Trophoblast cell (in vitro differentiated cells and primary cell): ENCODE measurements around the gene PACC1.
A peak's percentile ranks its signal among the peaks of the same experiment; 100 is the strongest.

Source experiments
- DNase-seq, 2 donors: peaks; one replicate each; pipeline ENCODE4 v3.0.0-alpha.2; 2016
- H2AFZ ChIP-seq: 2 replicates; pipeline ENCODE4 v1.6.1; 2013; ENCODE audit warnings: low read length, moderate library complexity, mild to moderate bottlenecking; ENCODE audit not compliant: insufficient read depth, poor library complexity
- H2AK5ac ChIP-seq: 2 replicates; pipeline ENCODE4 v1.6.1; 2013; ENCODE audit warnings: mild to moderate bottlenecking, low read length
- H2BK120ac ChIP-seq: 2 replicates; pipeline ENCODE4 v1.6.1; 2013; ENCODE audit warnings: low read length, mild to moderate bottlenecking, moderate library complexity; ENCODE audit not compliant: insufficient read depth, poor library complexity
- H2BK12ac ChIP-seq: 2 replicates; pipeline ENCODE4 v1.6.1; 2013; ENCODE audit warnings: mild to moderate bottlenecking, low read length, moderate library complexity
- H2BK5ac ChIP-seq: 2 replicates; pipeline ENCODE4 v1.6.1; 2013; ENCODE audit warnings: low read length, low read depth, moderate library complexity, mild to moderate bottlenecking; ENCODE audit not compliant: poor library complexity
- H3K14ac ChIP-seq: 2 replicates; pipeline ENCODE4 v1.6.1; 2013; ENCODE audit warnings: mild to moderate bottlenecking, low read length
- H3K18ac ChIP-seq: 2 replicates; pipeline ENCODE4 v1.6.1; 2013; ENCODE audit warnings: mild to moderate bottlenecking, low read length
- H3K23ac ChIP-seq: 2 replicates; pipeline ENCODE4 v1.6.1; 2013; ENCODE audit warnings: low read length
- H3K27ac ChIP-seq: 2 replicates; pipeline ENCODE4 v1.5.1; 2013; ENCODE audit warnings: low read depth, mild to moderate bottlenecking, inconsistent platforms, low read length, moderate library complexity
- H3K27me3 ChIP-seq: 2 replicates; pipeline ENCODE4 v1.6.1; 2013; ENCODE audit warnings: inconsistent platforms, mild to moderate bottlenecking, low read length, moderate library complexity; ENCODE audit not compliant: insufficient read depth
- H3K36me3 ChIP-seq, 2 experiments: 1 replicate in 1 of 2; 2 replicates in 1 of 2; pipeline ENCODE4 v1.6.1; 2013; ENCODE audit warnings: low read length in 2 of 2, mild to moderate bottlenecking in 2 of 2, moderate library complexity in 1 of 2; ENCODE audit not compliant: insufficient read depth in 2 of 2, control insufficient read depth in 1 of 2
- H3K4ac ChIP-seq: 2 replicates; pipeline ENCODE4 v1.6.1; 2013; ENCODE audit warnings: low read depth, mild to moderate bottlenecking, low read length, moderate library complexity
- H3K4me1 ChIP-seq, 2 experiments: 1 replicate in 1 of 2; 2 replicates in 1 of 2; pipeline ENCODE4 v1.6.1; 2013; ENCODE audit warnings: low read length in 2 of 2, mild to moderate bottlenecking in 2 of 2, moderate library complexity in 1 of 2; ENCODE audit not compliant: insufficient read depth in 2 of 2, control insufficient read depth in 1 of 2
- H3K4me2 ChIP-seq: 2 replicates; pipeline ENCODE4 v1.6.1; 2013; ENCODE audit warnings: inconsistent platforms, mild to moderate bottlenecking, low read length, moderate library complexity
- H3K4me3 ChIP-seq: 2 replicates; pipeline ENCODE4 v1.5.1; 2013; ENCODE audit warnings: mild to moderate bottlenecking, low read depth, low read length, inconsistent platforms
- H3K79me1 ChIP-seq: one replicate; pipeline ENCODE4 v1.6.1; 2013; ENCODE audit warnings: low read length
- H3K79me2 ChIP-seq: 2 replicates; pipeline ENCODE4 v1.6.1; 2013; ENCODE audit warnings: low read length, mild to moderate bottlenecking; ENCODE audit not compliant: control insufficient read depth, insufficient read depth, poor library complexity
- H3K9ac ChIP-seq: 2 replicates; pipeline ENCODE4 v1.6.1; 2013; ENCODE audit warnings: mild to moderate bottlenecking, low read length
- H3K9me3 ChIP-seq: 2 replicates; pipeline ENCODE4 v1.6.1; 2013; ENCODE audit warnings: low read depth, mild to moderate bottlenecking, control low read depth, inconsistent platforms, low read length; ENCODE audit not compliant: insufficient read depth
- H4K12ac ChIP-seq: 2 replicates; pipeline ENCODE4 v1.6.1; 2013; ENCODE audit warnings: low read depth, mild to moderate bottlenecking, low read length, moderate library complexity
- H4K8ac ChIP-seq: 2 replicates; pipeline ENCODE4 v1.6.1; 2013; ENCODE audit warnings: low read depth, mild to moderate bottlenecking, low read length, moderate library complexity
- H4K91ac ChIP-seq: one replicate; pipeline ENCODE4 v1.6.1; 2013; ENCODE audit warnings: low read depth, mild to moderate bottlenecking, low read length, moderate library complexity
- WGBS: extraction: QIAGEN DNeasy Blood & Tissue Kit; methylation state at CpG from one replicate; pipeline ENCODE4 v1.1.7; 2013; ENCODE audit warnings: missing lambda C conversion rate; ENCODE audit not compliant: insufficient read length, insufficient coverage; ENCODE audit errors: extremely low coverage; 5-methylcytosine and 5-hydroxymethylcytosine counted together

Gene PACC1

DNA sequence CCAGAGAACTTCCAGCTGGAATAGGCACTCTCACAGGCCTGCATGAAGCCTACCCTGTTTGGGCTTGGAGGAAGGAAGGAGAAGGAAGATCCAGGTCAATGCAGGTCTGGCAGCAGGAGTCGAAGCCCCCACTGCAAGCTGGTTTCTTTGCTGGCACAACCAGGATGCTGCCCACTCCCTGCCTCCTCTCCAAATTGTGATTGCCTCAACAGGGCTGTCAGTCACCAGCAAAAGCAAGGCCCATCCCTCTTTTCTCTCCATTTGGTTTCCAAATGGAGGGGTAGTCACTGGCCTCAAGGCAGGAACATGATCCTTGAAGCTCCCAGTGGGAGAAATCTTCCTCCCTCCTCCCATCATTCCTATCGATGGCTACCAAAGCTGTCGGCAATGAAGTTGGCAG, 37.0 kb downstream of the PACC1 start:
- Histone ChIP-seq H4K91ac (no peak overlapping the region), H3K23ac (no peak overlapping the region), H2BK12ac (no peak overlapping the region), H3K18ac (no peak overlapping the region), H2AFZ (no peak overlapping the region), H3K9me3 (no peaks in the 10 kb centered on the region), H3K4me2 (no peak overlapping the region), H3K14ac (no peak overlapping the region), H3K36me3 (peaks cover 15% of the 10 kb centered on the region in 2 experiments), H3K79me1 (no peaks in the 10 kb centered on the region), H4K8ac (no peak overlapping the region), H3K4me1 (no peaks in the 10 kb centered on the region), H2BK5ac (no peak overlapping the region), H3K4ac (no peak overlapping the region), H3K27ac (no peak overlapping the region), H3K4me3 (no peak overlapping the region), H3K9ac (no peak overlapping the region), H3K27me3 (no peaks in the 10 kb centered on the region), H3K79me2 (no peaks in the 10 kb centered on the region), H4K12ac (no peak overlapping the region), H2AK5ac (no peak overlapping the region), H2BK120ac (no peak overlapping the region)
- no CpG with 5 or more reads among the region's 3 CpGs for WGBS
- no peak for DNase-seq

DNA sequence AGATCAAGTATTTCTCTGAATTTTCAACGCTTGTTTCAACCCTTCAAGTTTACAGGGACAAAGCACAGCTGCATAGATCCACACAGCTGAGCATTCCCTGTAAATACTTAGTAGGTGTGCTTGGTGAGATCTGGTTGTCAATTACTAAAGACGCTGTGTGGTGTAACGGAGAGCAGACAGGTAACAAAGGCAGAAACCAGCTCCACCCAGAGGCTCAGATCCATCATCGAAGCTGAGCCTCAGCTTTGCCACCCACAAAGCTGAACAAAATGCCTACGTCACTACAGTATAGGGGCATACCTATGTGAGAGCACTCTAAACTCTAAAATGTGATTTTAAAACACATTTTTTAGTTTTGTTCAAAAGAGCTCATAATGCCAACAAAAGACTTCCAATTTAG, 38.7 kb downstream of the PACC1 start:
- H3K9me3 ChIP-seq, result no peaks in the 10 kb centered on the region
- no peak overlapping the region for H2BK12ac ChIP-seq
- H2BK120ac ChIP-seq, result no peak overlapping the region
- H4K12ac ChIP-seq, result no peak overlapping the region
- no peaks in the 10 kb centered on the region for H3K27me3 ChIP-seq
- no peaks in the 10 kb centered on the region for H3K79me1 ChIP-seq
- no peak overlapping the region for H3K9ac ChIP-seq
- no peak overlapping the region for H3K23ac ChIP-seq
- H3K79me2 ChIP-seq, result no peaks in the 10 kb centered on the region
- no CpG with 5 or more reads among the region's 5 CpGs for WGBS
- no peak overlapping the region for H2AK5ac ChIP-seq
- no peak overlapping the region for H3K4me3 ChIP-seq
- no peak overlapping the region for H4K8ac ChIP-seq
- H3K4me2 ChIP-seq, result no peak overlapping the region
- no peak overlapping the region for H2BK5ac ChIP-seq
- H3K36me3 ChIP-seq, result peaks cover 12 to 13% of the 10 kb centered on the region in 2 experiments
- no peak overlapping the region for H2AFZ ChIP-seq
- no peak overlapping the region for H3K18ac ChIP-seq
- H3K14ac ChIP-seq, result no peak overlapping the region
- no peak overlapping the region for H3K4ac ChIP-seq
- H3K27ac ChIP-seq, result no peak overlapping the region
- no peak overlapping the region for H4K91ac ChIP-seq
- no peaks in the 10 kb centered on the region for H3K4me1 ChIP-seq
- DNase-seq, result peak in 1 of 2 donors; percentile 7

DNA sequence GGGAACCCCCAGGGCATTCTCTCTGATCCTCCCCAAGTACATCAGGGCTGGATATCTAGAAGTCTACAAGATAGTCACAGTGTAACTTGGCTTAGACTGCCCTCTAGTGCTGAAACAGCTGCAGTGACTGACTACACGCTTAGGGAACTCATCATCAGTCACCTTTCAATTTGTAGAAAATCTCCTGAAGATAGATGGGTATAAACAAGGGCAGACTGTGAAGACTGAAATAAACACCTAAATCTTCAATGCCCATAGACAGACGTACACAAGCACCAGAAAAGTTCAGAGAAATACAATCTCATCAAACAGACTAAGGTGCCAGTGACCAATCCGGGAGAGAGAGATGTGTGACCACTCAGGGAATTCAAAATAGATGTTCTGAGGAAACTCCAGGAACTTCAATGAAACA, 46.6 kb downstream of the PACC1 start:
- H3K36me3 ChIP-seq, result peaks cover 0 to 5% of the 10 kb centered on the region in 2 experiments
- no peak overlapping the region for H2BK12ac ChIP-seq
- no peak overlapping the region for H3K4me2 ChIP-seq
- no peak overlapping the region for H4K12ac ChIP-seq
- H3K14ac ChIP-seq, result no peak overlapping the region
- H4K8ac ChIP-seq, result no peak overlapping the region
- peaks cover 0 to 2% of the 10 kb centered on the region in 2 experiments for H3K4me1 ChIP-seq
- no peak overlapping the region for H3K4ac ChIP-seq
- no peak overlapping the region for H2BK5ac ChIP-seq
- no peak overlapping the region for H3K18ac ChIP-seq
- peak; percentile 84 to 98 for DNase-seq
- H2AK5ac ChIP-seq, result no peak overlapping the region
- no peak overlapping the region for H2BK120ac ChIP-seq
- no peak overlapping the region for H2AFZ ChIP-seq
- no peaks in the 10 kb centered on the region for H3K79me1 ChIP-seq
- WGBS, result no CpG with 5 or more reads among the region's 3 CpGs
- no peaks in the 10 kb centered on the region for H3K9me3 ChIP-seq
- H3K4me3 ChIP-seq, result no peak overlapping the region
- no peaks in the 10 kb centered on the region for H3K27me3 ChIP-seq
- H3K79me2 ChIP-seq, result no peaks in the 10 kb centered on the region
- H4K91ac ChIP-seq, result no peak overlapping the region
- H3K9ac ChIP-seq, result no peak overlapping the region
- H3K23ac ChIP-seq, result no peak overlapping the region
- H3K27ac ChIP-seq, result no peak overlapping the region

DNA sequence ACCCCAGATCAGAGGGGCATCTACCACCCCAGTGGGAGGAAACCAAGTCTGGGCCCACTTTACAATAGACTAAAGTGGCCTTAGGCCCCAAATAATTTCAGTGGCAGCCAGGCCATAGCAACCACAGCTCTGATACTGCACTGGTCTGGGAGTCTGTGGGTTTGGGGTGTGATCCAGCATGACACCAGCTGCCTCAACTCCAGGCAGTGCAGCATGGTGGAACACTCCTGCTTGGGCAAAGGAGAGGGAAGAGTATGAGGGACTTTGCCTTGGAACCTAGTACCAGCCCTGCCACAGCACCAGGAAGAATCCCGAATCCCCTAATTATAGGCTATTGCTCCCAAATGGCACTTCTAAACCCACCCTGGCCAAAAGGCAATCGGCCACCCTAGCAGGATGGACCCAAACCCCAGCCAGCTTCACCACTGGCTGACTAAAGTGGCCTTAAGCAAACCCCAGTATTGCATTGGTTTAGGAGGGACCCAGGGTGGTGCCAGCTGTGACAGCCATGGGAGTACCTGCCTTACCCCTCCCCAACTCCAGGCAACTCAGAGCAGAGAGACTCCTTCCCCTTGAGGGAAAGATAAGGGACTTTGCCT, 47.1 kb downstream of the PACC1 start:
- Histone ChIP-seq H2BK120ac (no peak overlapping the region), H4K8ac (no peak overlapping the region), H3K4me1 (peaks cover 0 to 2% of the 10 kb centered on the region in 2 experiments), H3K27me3 (no peaks in the 10 kb centered on the region), H3K9ac (no peak overlapping the region), H3K4ac (no peak overlapping the region), H4K91ac (no peak overlapping the region), H3K79me1 (no peaks in the 10 kb centered on the region), H3K4me2 (no peak overlapping the region), H3K4me3 (no peak overlapping the region), H4K12ac (no peak overlapping the region), H3K79me2 (no peaks in the 10 kb centered on the region), H3K23ac (no peak overlapping the region), H3K36me3 (peaks cover 0 to 5% of the 10 kb centered on the region in 2 experiments), H3K27ac (no peak overlapping the region), H3K9me3 (no peaks in the 10 kb centered on the region), H2BK5ac (no peak overlapping the region), H2BK12ac (no peak overlapping the region), H3K18ac (no peak overlapping the region), H2AFZ (no peak overlapping the region), H2AK5ac (no peak overlapping the region), H3K14ac (no peak overlapping the region)
- no CpG with 5 or more reads among the region's 2 CpGs for WGBS
- no peak for DNase-seq
